Right lobe of liver (tissue), 6 donors: ENCODE measurements around the gene SUGCT. TPM values are rescaled to one million over a fixed set of nuclear protein-coding genes. Genes with fewer than 3 reads are reported as not detected.

Experiments used
- ATAC-seq, 4 donors: fragments of 200-7000 bp; cut with Tn5 transposase; one replicate each; pipeline ENCODE4 v1.9.1; 2020; ENCODE audit warnings: mild to moderate bottlenecking in 4 of 4, moderate library complexity in 4 of 4
- DNase-seq, 3 donors: peaks; one replicate each; pipeline ENCODE4 v3.0.0-alpha.2; 2020
- H3K27ac ChIP-seq, 3 donors: fragments of 200-600 bp; one replicate each; pipeline ENCODE4 v1.8.0; 2022
- H3K27me3 ChIP-seq, 2 donors: fragments of 200-600 bp; one replicate each; pipeline ENCODE4 v1.8.0; 2022
- H3K36me3 ChIP-seq, 4 donors: fragments of 200-600 bp; sonication (generic) in 1 of 4; one replicate each; pipeline versions ENCODE4 v1.5.1 to v1.8.0; 2017 to 2022; ENCODE audit warnings: control low read depth in 1 of 4
- H3K4me1 ChIP-seq, 4 donors: fragments of 200-600 bp; sonication (generic) in 1 of 4; one replicate each; pipeline versions ENCODE4 v1.5.1 to v1.8.0; 2017 to 2022; ENCODE audit warnings: control low read depth in 1 of 4
- H3K4me3 ChIP-seq, 3 donors: fragments of 200-600 bp; one replicate each; pipeline ENCODE4 v1.8.0; 2022
- H3K9me3 ChIP-seq, 4 donors: fragments of 200-600 bp; sonication (generic) in 1 of 4; one replicate each; pipeline versions ENCODE4 v1.5.1 to v1.8.0; 2017 to 2022; ENCODE audit warnings: control low read depth in 1 of 4
- CTCF ChIP-seq, 4 donors: fragments of 200-600 bp in 3 of 4; fragments of 450-650 bp in 1 of 4; IDR thresholded peaks; one replicate each; pipeline versions ENCODE4 v1.5.1 to v1.8.0; 2016 to 2022; ENCODE audit warnings: antibody characterized with exemption in 4 of 4, mild to moderate bottlenecking in 2 of 4
- POLR2A ChIP-seq: fragments of 450-650 bp; IDR thresholded peaks from one replicate; pipeline ENCODE4 v1.6.1; 2017; ENCODE audit warnings: antibody characterized with exemption, mild to moderate bottlenecking
- WGBS: methylation state at CpG from one replicate; pipeline ENCODE4 v1.1.6; 2018; ENCODE audit warnings: low coverage, low lambda C conversion rate; ENCODE audit not compliant: insufficient coverage; ENCODE audit errors: missing lambda C conversion rate; 5-methylcytosine and 5-hydroxymethylcytosine counted together
- intact Hi-C, 2 donors: fragments of 100-400 bp; cut with DNase I; formaldehyde crosslinking; loops; one replicate each; pipeline versions ENCODE4 v1.11.2 to v1.14.1; 2022
- total RNA-seq, 6 experiments: library from RNA; depleted of rRNA in 2 of 6; stranded (reverse); fragments of >200 nt in 2 of 6; fragmentation: NEBNext Ultra II Directional in 3 of 6; extraction: Animal tissue kit (Norgen Biotek cat#: 25700) in 3 of 6; gene quantifications; one replicate each; pipeline versions ENCODE4 v1.1.0 to v1.2.4, GENCODE V29; 2016 to 2023
- donor health status: DM: no; HTN: yes; CAD: no.
- donor health status: DM: no; HTN: no; CAD: no.
- donor health status: DM: no; HTN: no; CAD: no.
- donor health status: DM: no; HTN: yes; CAD: no.
- donor health status: DM: no; HTN: yes; CAD: no.

SUGCT gene
- total RNA-seq, 6 experiments from 2014 or later = 10.1 to 21.0 (median 14.2) TPM

GRCh38 chr7:40544871-40545303, 410.1 kb downstream of the SUGCT start:
- intact Hi-C loops = no loop called here
- H3K4me3 ChIP-seq = no peak overlapping the region
- H3K27ac ChIP-seq = no peak overlapping the region
- no peak for TF ChIP-seq POLR2A
- WGBS = 44% methylated on average over 1 of the region's 1 CpG
- H3K9me3 ChIP-seq = no peaks in the 10 kb centered on the region
- no peaks in the 10 kb centered on the region for H3K36me3 ChIP-seq
- H3K4me1 ChIP-seq = no peaks in the 10 kb centered on the region
- no peak for DNase-seq
- no peaks in the 10 kb centered on the region for H3K27me3 ChIP-seq
- no peak for ATAC-seq

DNA sequence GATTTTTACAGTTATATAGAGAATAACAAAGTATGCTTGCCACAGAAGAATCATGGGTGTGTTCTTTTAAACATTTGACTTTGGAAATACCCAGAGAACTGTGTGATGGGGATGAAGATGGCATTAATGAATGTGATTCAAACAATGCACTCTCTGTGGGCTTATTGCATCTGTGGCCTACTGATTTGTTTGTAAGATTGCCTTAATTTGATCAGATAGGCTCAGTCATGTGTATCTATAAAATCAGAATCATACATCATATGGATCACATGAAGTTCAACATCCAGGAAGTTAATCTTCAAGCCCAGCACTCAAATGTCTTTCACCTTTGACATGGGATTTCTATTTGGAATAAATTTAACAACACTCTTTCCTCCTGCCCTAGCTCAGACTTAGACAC, 410.9 kb downstream of the SUGCT start:
- intact Hi-C loops = no loop called here
- H3K4me1 ChIP-seq = no peaks in the 10 kb centered on the region
- peaks cover 0 to 3% (median 0%) of the 10 kb centered on the region in 4 donors for H3K36me3 ChIP-seq
- H3K27me3 ChIP-seq = no peaks in the 10 kb centered on the region
- no peak overlapping the region for H3K4me3 ChIP-seq
- ATAC-seq = no peak
- H3K27ac ChIP-seq = no peak overlapping the region
- no peaks in the 10 kb centered on the region for H3K9me3 ChIP-seq
- no peak for DNase-seq
- no peak for TF ChIP-seq CTCF (IDR thresholded peaks at IDR 0.05)

DNA sequence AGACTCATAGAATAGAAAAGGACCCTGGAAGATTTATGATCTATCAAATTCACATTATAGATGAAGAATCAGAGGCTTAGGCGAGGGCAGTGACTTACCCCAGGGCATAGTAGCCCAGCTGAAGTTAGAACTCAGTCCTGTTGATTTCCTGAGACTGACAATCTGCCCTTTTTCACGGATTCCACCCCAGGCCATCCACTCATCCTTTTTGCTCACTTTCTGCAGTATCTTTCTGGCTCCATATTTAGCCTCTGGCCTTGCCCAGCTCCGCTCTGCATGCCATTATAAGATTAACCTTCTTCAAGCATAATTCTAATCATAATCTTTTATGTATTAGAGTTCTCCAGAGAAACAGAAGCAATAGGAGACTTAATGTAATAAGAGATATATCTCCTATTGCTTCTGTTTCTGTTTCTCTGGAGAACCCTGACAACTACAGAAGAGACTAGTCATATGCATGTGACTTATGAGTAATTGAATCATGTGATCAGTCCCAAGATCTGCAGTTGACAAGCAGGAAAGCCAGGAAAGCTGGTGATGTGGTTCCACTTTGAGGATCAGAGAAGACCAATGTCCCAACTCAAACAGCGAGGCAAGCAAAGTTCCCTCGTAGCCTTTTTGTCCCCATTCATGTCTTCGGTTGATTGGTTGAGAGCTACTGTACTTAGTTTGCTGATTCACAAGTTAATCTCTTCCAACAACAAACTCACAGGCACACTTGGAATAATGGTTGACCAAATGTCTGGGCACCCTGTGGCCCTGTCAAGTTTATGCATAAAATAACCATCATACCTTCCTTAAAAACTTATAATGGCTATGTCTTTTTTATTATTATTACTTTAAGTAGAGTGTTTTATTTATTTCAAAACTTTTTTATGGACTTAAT, 412.1 kb downstream of the SUGCT start:
- H3K27ac ChIP-seq = no peak overlapping the region
- H3K4me3 ChIP-seq = no peak overlapping the region
- DNase-seq (no peak), ATAC-seq (peak in 1 of 4 donors; percentile 47)
- H3K4me1 ChIP-seq = no peaks in the 10 kb centered on the region
- WGBS = 84% methylated on average over 6 of the region's 6 CpGs
- no peak for TF ChIP-seq POLR2A
- intact Hi-C loops = no loop called here
- peaks cover 0 to 3% (median 0%) of the 10 kb centered on the region in 4 donors for H3K36me3 ChIP-seq
- H3K9me3 ChIP-seq = no peaks in the 10 kb centered on the region
- no peaks in the 10 kb centered on the region for H3K27me3 ChIP-seq

DNA sequence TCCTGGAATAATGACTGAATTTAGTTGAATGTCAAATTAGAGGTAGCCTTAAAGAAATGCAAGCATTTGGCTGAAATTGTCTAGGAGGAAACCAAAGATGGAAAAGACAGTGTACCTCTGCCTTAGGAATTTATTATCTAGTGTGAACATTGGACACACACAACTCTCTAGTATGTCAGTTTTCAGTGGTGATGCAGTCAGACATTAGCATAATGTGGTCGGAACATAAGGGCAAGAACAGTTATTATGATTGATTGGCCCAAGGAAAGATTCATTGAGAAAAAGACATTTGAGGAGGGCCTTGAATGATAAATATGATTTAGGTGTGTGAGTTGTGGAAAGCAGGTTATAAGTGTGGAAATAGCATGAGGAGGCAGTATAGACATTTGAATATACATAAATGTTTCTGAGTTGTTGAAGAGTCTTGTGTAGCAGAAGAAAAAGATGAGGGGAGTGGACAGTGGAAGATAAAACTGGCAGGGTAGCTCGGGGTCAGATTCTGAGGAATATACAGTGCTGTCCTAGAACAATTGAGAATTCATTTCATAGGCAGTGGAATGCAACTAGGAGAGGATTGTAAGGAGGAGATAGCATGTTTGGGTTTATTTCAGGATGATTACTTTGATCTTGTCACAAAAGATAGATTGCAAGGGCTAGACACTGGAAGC, 414.7 kb downstream of the SUGCT start:
- WGBS = 94% methylated on average over 2 of the region's 2 CpGs
- H3K27me3 ChIP-seq = no peaks in the 10 kb centered on the region
- H3K36me3 ChIP-seq = peaks cover 0 to 3% (median 0%) of the 10 kb centered on the region in 4 donors
- intact Hi-C loops = no loop called here
- DNase-seq (no peak), ATAC-seq (no peak)
- no peak overlapping the region for H3K4me3 ChIP-seq
- H3K27ac ChIP-seq = no peak overlapping the region
- H3K4me1 ChIP-seq = no peaks in the 10 kb centered on the region
- H3K9me3 ChIP-seq = no peaks in the 10 kb centered on the region
- TF ChIP-seq CTCF (IDR thresholded peaks at IDR 0.05) (no peak), POLR2A (no peak)

DNA sequence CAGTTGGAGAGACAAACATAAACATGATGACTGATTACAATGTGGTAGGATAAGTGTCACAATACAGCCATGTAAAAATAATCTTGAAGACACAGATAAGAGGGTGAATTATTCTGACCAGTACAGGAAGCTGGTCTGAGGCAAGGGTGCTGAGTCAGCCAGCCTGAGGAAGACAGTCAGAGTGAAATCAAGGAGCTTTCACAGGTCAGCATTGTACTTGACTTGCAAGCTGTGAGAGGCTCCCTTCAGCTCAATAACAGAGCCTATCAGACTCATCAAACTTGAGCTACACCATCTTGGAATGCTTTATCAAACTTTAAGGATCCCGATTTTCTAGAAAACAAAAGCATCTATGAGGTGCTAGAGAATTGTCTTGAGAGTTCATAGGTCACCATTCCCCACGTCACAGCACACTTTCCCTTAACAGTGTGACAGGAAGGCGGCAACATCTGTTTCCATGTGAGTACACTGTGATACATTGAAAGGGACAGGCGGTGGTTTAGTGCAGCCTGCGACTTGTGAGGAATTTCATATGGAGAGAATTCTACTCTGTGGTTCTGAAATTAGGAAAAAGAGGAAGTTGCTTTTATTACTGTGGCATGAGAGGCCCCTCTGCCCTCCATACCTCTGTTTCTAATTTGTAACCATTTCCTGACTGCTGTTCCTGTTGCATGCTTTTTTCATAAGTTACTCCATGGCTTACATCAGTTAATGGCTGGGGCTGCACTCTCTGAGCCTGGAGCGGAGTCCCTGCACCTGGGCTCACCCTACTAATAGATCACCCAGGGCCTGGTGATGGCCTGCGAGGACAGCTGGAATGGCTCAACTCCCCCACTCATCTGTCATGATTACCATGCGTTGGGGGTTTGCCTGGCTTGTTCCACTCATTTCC, 417.1 kb downstream of the SUGCT start:
- no peaks in the 10 kb centered on the region for H3K9me3 ChIP-seq
- peak; percentile 76 to 89 (median 86) for ATAC-seq
- TF ChIP-seq POLR2A (no peak), CTCF (IDR thresholded peaks at IDR 0.05) (no peak)
- peak in 2 of 3 donors; percentile 43 to 62 for DNase-seq
- peak overlapping the region in 1 of 3 donors; percentile 29 for H3K27ac ChIP-seq
- 40% methylated on average over 5 of the region's 8 CpGs for WGBS
- no peak overlapping the region for H3K4me3 ChIP-seq
- no peaks in the 10 kb centered on the region for H3K4me1 ChIP-seq
- intact Hi-C loops = no loop called here
- H3K36me3 ChIP-seq = peaks cover 0 to 3% (median 0%) of the 10 kb centered on the region in 4 donors
- no peaks in the 10 kb centered on the region for H3K27me3 ChIP-seq
